Superior temporal gyrus (tissue), 1 donor: ENCODE results near the gene AEBP2.
"Not testable (repeated sequence)": the region's sequence is repeated elsewhere in the genome, so short reads cannot be mapped to it uniquely, and the experiment has no call there.

ENCODE experiments used
- DNase-seq: peaks from one replicate; pipeline ENCODE4 v3.0.0-alpha.2; 2016; ENCODE audit errors: extremely low spot score

Gene AEBP2, protein sequence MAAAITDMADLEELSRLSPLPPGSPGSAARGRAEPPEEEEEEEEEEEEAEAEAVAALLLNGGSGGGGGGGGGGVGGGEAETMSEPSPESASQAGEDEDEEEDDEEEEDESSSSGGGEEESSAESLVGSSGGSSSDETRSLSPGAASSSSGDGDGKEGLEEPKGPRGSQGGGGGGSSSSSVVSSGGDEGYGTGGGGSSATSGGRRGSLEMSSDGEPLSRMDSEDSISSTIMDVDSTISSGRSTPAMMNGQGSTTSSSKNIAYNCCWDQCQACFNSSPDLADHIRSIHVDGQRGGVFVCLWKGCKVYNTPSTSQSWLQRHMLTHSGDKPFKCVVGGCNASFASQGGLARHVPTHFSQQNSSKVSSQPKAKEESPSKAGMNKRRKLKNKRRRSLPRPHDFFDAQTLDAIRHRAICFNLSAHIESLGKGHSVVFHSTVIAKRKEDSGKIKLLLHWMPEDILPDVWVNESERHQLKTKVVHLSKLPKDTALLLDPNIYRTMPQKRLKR

DNA sequence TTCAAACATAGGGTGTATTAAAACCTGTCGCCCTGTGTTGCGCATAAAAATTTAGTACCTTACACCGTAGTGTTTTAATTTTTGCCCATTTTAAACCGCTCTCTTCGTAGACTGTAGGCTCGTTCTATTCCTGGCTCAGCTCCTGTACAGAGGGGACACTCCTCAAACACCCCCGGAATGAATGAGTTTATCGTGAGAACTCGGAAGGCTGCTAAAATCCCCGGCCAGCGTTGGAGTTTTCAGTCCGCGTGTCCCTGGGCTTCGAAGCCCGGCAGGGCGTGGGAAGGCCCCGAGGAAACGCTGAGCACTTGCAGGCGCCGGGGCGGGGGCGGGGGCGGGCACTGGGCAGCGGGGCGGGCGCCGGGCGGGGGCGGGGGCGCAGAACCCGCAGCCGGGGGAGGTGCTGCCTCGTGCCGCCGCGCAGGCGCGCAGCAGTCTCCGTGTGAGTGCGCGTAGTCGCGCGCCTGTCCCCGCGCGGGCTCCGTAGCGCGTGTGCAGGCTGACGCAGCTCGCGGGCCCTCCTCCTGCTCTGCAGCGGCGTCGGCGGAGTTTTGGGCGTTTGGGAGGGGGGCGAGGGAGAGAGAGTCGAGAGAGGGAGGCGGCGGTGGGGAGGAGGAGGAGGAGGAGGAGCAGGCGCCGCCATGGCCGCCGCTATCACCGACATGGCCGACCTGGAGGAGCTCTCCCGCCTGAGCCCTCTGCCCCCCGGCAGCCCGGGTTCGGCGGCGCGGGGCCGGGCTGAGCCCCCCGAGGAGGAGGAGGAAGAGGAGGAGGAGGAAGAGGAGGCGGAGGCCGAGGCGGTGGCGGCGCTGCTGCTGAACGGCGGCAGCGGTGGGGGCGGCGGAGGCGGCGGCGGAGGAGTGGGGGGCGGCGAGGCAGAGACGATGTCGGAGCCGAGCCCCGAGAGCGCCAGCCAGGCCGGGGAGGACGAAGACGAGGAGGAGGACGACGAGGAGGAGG, at the start of gene AEBP2:
Gene AEBP2 (plus strand): TSS at position 434 of the 960 bp plus-strand sequence. CDS start 208 bp downstream, at position 642.
- DNase-seq, result peak; percentile 89

DNA sequence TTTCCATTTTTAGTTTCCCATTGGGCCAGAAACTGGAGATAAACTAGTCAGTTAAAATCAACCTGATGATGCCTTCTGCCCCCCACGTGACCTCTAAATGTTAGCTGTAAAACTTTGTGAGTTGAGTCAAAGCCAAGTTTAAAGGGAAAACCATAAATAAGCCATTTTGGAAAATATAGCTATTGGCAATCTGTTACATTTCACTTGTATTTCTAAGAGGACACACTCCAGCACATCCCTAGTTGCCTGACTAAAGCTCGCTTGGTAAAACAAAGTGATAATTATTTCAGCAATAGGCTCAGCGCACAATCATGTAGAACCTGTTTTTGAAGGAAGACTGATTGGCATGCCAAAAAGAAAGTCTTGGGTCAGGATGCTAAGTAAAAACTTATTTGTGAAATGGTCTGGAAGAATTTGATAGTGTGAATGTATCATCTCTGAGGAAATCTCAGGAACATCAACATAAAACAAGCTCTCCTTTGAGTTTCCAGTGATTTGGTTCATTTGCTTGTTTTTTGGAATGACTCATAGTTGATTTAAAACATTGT, 49.2 kb upstream of the AEBP2 start:
- no peak for DNase-seq

- DNase-seq, result not testable (repeated sequence)
These were observed 46.6 kb upstream of the AEBP2 start for GRCh38 chr12:19392644-19393043.

DNA sequence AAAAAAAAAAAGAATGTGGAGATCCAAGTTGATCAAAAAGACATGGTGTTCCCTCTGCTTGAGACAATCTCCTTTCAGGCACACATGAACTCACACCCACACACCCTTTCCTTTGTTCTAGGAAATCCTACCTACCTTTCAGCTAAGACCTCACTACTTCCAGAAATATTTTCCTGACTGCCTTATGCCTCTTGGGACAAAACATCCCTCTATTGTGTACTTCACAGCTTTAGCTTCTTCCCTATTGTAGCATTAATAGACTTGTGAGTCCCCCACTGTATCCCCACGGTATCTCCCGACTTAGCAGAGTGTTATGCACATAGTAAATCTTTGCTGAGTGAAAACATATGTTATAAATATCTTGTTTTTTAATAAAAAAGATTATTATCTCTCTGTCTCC, 44.9 kb upstream of the AEBP2 start:
- DNase-seq, result no peak

DNA sequence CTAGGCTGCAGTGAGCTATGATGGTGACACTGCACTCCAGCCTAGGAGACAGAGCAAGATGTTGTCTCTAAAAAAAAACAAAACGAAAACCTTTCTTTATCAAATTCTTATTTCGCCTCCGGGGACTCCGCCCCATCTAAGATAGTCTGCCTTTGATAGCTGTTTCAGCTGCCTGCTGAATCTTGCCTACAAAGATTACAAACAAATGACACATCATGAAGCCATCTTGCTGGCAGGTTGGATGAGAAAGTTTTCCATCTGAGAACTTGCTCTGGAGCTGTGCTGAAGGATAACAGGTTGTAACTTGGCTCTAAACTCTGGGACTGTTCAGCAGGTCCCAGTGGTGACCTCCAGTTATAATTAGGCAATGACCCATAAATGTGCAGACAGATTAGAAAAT, 41.8 kb upstream of the AEBP2 start:
- DNase-seq, result no peak

DNA sequence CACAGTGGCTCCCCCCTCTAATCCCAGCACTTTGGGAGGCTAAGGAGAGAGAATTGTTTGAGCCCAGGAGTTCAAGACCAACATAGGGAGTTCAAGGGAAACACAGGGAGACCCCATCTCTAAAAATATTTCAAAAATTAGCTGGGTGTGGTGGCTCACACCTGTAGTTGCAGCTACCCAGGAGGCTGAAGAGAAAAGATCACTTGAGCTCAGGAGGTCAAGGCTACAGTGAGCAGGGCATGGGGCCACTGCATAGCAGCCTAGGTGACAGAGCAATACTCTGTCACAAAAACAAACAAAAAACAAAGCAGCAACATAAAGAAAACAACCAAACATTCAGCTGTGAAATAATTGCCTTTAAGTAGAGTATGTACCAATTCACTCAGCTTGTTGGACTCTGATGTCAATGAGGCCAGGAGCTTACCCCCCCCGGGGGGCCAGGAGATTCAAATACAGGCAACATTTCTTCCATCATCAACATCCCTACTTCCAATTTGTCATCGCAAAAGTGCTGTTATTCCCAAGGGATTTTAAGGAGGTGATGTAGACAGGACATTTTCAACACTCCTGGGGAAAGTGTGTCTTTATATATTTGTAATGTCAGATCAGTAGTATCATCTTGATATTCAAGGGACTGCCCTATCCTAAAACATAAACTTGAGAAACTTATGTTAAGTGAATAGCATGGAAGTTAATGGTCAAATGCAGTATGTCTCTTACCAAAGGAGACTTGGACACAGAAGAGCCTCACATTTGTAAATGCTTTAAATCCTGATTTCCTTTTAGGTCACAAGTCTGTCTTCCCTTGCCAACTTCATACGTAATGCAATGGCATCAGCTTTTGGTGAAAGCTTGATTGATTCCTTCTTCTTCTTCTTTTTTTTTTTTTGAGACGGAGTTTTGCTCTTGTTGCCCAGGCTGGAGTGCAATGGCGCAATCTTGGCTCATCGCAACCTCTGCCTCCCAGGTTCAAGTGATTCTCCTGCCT, 40.6 kb upstream of the AEBP2 start:
- DNase-seq, result no peak

- not testable (repeated sequence) for DNase-seq
These were observed 38.5 kb upstream of the AEBP2 start for GRCh38 chr12:19400649-19401285.

- no peak for DNase-seq
These were observed 37.1 kb upstream of the AEBP2 start for GRCh38 chr12:19402211-19402610.

DNA sequence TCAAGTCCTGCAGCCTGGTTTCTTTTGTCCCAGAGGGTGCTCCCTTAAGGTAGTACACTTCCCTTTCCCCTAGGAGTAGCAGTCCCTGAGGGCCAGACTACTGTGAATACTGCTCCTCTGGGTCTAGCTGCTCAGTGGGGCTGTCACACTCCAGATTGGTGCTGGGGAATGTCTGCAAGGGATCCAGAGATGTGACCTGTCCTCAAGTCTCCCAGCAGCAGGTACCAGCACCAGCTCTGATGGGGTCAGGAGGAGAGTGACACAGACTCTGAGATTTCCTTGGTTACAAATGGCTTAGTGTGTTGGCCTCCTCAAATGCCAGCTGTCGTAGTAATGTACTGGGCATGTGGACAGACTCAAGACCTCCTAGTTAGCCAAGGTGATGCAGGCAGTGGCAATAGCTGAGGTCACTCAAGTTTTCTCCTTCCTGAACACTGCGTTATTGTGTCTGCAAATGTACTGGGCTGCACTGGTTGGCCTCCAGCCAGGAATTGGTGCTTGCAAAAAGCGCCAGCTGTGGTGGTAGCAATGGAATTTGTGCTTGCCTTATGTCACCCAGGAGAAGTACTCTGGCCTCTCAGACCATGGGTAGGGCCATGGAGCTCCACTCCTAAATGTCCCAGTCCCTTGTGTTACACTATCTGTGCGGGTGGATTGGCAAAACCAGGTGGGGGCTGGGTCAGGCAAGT, 36.4 kb upstream of the AEBP2 start:
- peak; percentile 53 for DNase-seq

GRCh38 chr12:19404242-19404880, 34.9 kb upstream of the AEBP2 start:
- DNase-seq, result no peak

DNA sequence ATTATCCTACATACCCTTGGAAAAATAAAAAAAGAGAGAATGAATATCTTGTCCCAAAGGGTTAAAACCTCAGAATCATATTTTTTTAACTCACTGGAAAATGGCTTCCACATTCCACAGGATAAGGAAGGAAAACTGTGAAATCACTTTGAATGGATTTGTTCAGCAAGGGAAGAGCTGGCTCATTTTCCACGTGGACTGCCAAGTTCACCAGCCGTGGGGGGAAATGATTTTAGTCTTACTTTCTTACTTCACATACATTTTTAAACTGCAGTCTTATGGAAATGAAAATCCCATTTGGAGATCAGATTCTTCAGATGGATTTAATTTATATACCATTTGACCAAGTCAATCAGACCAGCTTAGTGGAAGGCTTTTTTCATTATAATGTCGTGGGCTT, 29.9 kb upstream of the AEBP2 start:
- DNase-seq, result no peak

DNA sequence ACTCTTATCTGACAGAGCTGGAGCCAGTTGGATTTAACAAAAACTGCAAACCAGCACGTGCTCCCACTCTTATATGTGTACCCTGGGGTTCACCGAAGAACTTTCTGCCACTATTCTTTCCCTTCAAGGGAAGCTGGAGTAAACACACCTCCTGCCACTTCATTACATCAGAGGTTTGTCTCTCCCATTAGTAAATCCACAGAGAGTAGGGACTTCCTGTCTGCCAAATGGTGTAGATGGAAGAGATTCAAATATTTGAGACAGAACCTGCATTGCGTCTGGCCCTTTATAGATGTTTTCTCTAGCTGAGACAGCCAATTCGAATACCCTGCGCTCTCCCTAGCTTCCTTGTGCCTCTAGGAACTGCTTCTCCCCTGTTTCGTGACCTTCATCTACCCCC, 29.1 kb upstream of the AEBP2 start:
- no peak for DNase-seq

DNA sequence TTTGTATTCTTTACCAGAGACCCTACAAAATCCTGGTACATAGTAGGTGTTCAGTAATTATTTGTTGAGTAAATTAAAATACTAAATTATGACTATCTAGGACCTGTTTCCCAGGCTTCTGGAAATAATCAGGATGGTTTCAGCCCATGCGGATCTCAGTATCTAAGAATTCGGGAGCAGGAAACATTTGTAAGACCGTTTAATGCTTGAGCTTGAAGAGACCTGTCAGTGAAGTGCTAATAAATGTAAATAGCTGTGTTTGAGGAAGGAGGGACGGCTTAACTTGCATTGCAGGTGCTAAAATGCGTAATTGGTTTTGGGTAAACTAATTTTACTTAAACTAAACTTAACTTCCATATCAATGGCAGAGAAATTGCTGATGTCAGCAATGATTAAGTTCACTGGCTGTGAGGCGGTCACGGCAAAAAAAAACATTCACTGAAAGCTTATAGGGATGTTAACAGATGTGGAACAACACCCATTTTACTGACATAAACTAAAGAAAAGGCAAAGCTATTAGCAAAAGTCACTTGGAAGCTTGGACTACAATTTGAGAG, 28.6 kb upstream of the AEBP2 start:
- DNase-seq, result no peak

DNA sequence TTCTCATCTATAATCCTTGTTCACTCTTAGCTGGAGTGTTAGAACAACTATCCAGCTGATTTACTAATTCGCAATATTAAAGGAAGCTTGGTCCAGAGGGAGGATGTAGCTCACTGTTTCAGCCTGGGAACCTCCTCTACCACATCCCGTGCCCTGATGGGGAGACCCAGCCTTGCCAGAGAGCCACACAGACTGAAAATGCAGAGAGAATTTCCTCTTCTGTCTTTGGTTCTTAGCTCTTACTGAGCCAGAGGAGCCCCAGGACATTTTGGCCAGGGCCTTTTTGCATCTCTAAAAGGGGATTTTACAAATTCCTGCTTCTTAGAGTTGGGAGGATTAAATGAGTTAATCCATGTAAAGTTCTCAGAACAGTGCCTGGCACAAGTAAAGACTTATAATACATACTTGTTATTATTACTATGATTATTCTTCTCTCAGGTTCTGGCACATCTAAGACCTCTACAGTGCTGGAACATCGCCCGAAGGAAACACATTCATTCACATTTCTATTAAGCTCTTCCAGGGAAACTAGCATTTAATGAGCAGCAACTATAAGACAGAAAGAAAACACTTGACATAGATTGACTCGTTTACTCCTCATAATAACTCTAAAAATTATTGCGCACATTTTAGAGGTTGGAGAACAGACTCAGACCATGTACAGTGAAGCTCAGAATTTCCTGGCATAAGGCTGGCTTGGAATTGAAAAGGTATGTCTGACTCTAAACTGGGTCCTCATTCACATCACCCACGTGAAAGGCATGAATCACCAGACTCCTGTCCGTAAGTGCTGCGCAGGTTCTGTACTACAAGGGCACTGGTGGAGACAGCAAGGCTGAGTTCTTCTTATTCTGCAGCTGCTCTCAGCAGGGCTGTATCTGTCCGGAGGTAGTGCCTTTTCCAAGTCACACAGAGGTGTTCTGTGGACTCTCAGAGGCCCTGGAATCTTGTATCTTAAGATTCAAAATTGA, 27.8 kb upstream of the AEBP2 start:
- DNase-seq, result no peak

GRCh38 chr12:19412844-19413243, 26.4 kb upstream of the AEBP2 start:
- DNase-seq, result no peak

DNA sequence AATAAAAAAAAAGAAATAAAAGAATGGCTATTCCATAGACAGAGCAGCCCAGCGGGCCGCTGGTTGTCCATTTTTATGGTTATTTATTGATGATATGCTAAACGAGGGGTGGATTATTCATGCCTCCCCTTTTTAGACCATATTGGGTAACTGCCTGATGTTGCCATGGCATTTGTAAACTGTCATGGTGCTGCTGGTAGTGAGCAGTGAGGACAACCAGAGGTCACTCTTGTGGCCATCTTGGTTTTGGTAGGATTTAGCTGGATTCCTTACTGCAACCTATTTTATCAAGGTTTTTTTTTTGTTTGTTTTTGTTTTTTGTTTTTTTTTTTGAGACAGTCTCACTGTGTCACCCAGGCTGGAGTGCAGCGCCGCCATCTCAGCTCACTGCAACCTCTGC, 25.7 kb upstream of the AEBP2 start:
- not testable (repeated sequence) for DNase-seq

- no peak for DNase-seq
These were observed 23.7 kb upstream of the AEBP2 start for GRCh38 chr12:19415563-19415962.

DNA sequence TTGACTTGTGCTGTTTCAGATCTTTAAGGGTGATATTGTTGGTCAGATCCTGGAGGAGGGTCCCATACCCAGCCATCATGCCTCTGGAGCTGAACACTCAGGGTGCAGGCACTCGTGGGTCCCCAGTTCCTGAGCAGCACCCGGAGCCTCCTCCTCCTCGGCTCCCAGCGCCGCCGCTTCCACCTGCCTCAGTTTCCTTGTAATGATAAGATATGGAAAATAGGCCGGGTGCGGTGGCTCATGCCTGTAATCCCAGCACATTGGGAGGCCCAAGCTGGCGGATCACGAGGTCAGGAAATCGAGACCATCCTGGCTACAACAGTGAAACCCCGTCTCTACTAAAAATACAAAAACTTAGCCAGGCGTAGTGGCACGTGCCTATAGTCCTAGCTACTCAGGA, 20.2 kb upstream of the AEBP2 start:
- DNase-seq, result no peak
